Head of caudate nucleus (tissue), 42 donors: ENCODE measurements around the gene SUSD4.

ENCODE experiments used
- DNase-seq, 42 donors: peaks; one replicate each; pipeline versions ENCODE4 v3.0.0 to v3.0.0-alpha.2; 2020 to 2021; ENCODE audit warnings: mixed read lengths in 7 of 42
- intact Hi-C: fragments of 100-400 bp; cut with DNase I; formaldehyde crosslinking; loops from one replicate; pipeline ENCODE4 v1.15.0; 2022

Gene SUSD4

GRCh38 chr1:223209992-223210787, 153.8 kb downstream of the SUSD4 start:
- DNase-seq, result no peak
- intact Hi-C loops, result no loop called here

- DNase-seq, result no peak
- intact Hi-C loops, result no loop called here
Observed at GRCh38 chr1:223209293-223209898, 154.6 kb downstream of the SUSD4 start.

GRCh38 chr1:223208164-223209076, 155.6 kb downstream of the SUSD4 start:
- no peak for DNase-seq
- intact Hi-C loops, result no loop called here

GRCh38 chr1:223207293-223208066, 156.5 kb downstream of the SUSD4 start:
- intact Hi-C loops, result no loop called here
- DNase-seq, result no peak

DNA sequence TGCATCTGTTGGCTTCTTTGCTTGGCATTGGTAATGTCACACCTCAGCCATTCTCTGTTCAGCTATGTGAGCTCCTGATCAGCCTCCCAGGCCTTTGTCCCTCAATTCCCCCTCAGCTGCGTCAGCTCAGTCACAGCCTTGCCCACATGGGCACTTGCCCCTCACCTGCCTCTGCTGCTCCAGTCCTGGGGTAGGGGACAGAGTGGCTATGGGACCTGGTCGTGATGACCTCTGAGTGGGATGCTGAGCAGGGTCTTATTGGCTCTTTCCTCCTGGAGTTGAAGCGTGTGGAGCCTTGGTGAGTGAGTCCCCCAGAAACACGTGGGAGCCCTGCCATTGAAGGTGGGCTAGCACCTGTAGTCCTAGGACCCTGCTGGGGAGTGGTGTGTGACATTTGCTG, 159.6 kb downstream of the SUSD4 start:
- intact Hi-C loops, result no loop called here
- no peak for DNase-seq

DNA sequence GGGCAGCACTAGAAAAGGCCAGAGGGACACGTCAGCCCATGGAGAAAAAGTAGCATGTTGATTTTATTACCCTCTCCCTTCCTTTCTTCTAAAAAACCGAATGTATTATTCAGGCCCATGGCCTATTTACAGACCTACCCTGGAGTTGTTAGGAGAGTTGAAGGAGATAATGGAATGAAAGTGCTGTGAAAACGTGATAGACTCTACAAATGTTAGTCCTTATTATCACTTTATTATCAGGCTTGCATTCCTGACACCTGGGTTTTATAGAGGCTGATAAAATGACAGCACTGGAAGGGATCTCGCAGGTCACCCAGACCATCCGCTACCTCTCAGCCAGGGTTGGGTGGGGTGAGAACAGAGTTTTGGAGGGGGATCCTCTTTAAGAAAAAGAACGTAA, 160.3 kb downstream of the SUSD4 start:
- intact Hi-C loops, result no loop called here
- no peak for DNase-seq

- DNase-seq, result no peak
- intact Hi-C loops, result no loop called here
Observed at GRCh38 chr1:223203034-223203408, 161.0 kb downstream of the SUSD4 start.

DNA sequence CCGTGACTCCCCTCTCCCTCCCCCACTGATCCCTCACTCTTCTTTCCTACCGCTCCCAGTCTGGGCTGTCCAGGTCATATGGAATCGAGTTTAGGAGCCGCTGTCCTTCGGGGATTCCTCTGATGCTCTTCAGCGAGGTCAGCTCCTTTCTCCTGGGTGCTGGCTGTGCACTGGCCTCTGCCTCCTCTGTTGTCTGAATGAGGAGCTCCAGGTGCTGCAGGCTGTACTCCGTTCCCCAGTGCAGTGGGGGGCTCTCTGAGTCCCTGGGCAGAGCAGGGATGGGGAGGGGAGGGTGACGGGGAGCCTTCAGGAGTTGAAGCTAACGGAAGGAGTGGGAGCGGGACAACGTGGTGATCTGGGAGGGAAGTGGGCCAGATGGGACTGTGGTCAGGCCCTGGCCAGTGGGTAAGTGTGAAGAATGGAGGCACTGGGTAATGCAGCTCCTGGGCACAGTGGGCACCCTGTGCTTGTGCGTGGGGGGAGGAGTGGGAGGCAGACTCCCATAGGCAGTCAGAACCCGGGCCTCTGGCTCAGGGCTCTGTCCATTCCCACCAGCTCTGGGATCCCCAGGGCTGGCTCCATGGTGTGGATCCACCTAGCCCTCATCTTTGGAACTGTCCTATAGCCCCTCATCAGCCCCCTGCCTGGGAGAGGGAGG, 161.5 kb downstream of the SUSD4 start:
- intact Hi-C loops, result no loop called here
- DNase-seq, result no peak

GRCh38 chr1:223201967-223202366, 162.0 kb downstream of the SUSD4 start:
- DNase-seq, result no peak
- intact Hi-C loops, result no loop called here

DNA sequence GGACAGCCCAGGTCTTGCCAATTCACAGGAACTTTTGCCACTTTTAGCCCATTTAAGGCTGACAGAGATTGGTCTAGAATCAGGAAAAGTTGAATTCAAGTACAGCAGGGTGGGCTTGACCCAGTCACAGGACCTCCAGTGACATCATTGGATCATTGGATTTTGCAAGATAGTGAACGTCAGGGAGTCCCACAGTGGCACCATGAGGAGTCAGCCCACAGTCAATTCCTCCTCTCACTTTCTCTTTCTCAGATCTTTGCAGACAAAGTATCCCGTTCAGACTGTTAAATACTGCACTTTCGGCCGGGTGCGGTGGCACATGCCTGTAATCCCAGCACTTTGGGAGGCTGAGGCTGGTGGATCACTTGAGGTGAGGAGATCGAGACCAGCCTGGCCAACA, 163.1 kb downstream of the SUSD4 start:
- intact Hi-C loops, result no loop called here
- DNase-seq, result no peak

DNA sequence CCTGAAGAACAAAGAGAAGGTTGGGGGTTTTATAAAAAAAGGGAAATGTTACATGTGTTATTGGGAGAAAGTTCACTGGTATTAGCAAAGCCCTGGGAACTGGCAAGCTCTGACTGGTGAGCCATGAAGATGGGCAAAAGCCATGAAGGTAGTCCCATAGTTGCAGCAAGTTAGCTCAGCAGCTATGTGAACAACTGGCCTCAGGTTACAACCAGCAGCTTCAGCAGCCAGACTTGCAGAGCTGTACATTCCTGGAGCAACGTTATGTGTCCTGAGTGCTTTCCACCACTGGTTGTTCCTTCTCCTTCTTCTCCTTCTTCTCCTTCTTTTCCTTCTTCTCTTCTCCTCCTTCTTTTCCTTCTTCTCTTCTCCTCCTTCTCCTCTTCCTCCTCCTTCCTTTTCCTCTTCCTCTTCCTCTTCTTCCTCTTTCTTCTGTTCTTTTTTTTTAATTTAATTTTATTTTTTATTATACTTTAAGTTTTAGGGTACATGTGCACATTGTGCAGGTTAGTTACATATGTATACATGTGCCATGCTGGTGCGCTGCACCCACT, 164.8 kb downstream of the SUSD4 start:
- intact Hi-C loops, result no loop called here
- no peak for DNase-seq

DNA sequence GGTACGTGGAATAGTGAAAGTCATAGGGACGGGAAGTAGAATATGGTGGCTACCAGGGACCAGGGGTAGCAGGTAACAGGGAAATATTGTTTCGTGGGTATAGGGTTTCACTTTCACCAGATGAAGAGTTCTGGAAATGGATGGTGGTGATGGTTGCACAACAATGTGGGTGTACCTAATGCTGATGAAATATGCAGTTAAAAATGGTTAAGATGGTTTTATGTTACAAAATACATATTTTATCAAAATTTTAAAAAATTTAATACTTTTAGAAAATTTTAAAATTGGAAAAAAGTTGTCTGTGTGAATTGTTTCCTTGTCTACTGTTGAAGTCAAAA, 165.4 kb downstream of the SUSD4 start:
- DNase-seq, result no peak

DNA sequence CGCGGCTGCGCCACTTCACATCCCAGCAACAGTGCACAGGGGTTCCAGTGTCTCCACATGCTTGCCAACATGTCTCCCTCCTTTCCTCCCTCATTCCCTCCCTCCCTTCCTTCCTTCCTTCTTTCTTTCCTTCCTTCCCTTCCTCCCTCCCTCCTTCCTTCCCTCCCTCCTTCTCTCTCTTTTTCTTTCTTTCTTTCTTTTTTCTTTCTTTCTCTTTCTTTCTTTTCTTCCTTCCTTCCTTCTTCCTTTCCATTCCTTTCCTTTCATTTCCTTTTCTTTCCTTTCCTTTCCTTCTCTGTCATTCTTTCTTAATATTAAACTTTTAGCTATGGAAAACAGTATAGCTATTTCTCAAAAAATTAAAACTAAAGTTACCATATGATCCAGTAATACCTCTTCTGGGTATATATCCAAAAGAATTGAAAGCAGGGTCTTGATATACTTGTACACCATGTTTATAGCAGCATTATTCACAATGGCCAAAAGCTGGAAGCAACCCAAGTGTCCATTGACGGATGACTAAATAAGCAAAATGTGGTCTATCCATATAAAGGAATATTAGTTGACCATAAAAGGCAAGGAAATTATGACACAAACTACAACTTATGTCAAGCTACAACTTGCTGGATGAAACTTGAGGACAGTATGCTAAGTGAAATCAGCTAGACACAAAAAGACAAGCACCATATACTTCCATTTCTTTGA, 165.9 kb downstream of the SUSD4 start:
- intact Hi-C loops, result no loop called here
- no peak for DNase-seq

More for the DNA sequence above, 165.4 kb downstream of the SUSD4 start:
- intact Hi-C loops, result no loop called here

DNA sequence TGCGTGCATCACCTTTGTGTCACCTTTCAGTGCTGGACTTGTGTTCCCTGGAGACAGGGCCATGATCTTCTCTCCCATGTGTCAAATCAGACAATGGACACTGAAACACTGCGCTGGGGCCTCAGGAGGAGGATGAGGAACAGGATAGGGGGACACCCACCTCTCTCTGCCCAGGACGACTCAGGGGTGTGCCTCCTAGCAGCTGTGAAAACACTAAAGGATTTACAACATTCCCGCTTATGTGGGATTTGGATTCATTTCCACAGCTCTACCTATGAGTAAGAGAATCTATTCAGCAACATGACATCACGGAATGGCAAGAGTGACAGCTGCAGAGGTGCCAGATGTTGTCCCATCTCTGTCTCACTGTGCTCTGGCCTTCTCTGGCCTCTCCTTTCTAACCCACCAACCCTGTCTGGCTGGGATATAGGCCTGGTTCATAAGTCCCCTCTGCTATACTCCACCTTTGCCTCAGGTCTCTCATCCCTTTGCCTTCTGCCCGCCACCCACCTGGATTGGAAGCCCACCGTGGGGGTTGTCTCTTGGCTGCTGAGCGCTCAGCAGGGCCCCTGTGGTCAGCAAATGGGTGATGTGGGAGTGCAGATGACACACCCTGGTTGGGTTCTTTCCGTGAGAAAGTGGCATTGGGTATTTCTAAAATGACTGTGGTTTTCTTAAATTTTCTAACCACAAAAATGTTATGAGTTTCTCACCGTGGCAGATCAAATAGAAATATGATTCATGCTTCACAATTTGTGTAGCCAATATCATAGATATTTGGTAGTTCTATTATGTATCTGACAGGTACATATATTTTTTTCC, 173.9 kb downstream of the SUSD4 start:
- intact Hi-C loops, result no loop called here
- DNase-seq, result no peak

DNA sequence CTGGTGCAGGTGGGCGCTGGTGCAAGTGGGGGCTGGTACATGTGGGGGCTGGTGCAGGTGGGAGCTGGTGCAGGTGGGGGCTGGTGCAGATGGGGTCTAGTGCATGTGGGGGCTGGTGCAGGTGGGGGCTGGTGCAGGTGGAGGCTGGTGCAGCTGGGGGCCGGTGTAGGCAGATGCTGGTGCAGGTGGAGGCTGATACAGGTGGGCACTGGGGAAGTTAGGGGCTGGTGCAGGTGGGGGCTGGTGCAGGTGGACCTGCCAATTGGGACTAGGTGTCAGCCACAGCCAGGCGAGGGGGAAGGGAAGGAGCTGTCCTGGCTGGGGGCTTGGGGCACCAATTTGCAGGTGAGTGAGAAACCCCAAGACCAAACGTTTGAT, 174.5 kb downstream of the SUSD4 start:
- DNase-seq, result no peak
- intact Hi-C loops, result no loop called here

- DNase-seq, result no peak
- intact Hi-C loops, result no loop called here
Observed at GRCh38 chr1:223188618-223189356, 175.2 kb downstream of the SUSD4 start.

DNA sequence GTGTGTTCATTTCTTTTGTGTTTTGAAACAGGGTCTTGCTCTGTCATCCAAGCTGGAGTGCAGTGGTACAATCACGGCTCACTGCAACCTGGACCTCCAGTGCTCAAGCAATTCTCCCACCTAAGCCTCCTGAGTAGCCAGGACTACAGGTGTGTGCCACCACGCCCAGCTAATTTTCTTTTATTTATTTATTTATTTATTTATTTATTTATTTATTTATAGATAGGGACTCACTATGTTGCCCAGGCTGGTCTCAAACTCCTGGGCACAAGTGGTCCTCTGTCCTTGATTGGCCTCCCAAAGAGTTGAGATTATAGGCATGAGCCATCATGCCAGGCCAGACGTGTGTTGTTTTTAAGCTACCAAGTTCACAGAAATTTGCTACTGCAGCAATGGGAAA, 177.2 kb downstream of the SUSD4 start:
- intact Hi-C loops, result no loop called here

More for the DNA sequence above, 177.2 kb downstream of the SUSD4 start:
- DNase-seq, result no peak
